Measurements from ENCODE around the gene MOB3B.

Gene MOB3B

DNA sequence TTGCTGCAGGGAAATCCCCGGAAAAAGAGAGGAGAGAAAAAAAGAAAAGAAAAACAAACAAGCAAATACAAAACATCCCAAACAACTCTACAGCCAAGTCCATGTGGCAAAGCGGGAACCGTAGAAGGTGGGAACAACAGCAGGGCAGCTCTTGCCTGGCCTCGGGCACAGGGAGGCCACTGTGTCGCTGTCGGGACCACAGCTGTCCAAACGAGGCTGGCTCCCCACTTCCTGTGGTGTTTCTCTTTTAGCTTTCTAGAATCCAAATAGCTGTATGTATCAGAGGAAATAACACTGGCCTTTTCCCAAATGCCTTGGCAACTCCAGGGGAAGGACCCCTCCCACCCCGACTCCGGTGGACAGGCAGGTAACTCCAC lies 191.1 kb downstream of the MOB3B start:
- no peak for DNase-seq (ENCODE audit: low read depth)

DNA sequence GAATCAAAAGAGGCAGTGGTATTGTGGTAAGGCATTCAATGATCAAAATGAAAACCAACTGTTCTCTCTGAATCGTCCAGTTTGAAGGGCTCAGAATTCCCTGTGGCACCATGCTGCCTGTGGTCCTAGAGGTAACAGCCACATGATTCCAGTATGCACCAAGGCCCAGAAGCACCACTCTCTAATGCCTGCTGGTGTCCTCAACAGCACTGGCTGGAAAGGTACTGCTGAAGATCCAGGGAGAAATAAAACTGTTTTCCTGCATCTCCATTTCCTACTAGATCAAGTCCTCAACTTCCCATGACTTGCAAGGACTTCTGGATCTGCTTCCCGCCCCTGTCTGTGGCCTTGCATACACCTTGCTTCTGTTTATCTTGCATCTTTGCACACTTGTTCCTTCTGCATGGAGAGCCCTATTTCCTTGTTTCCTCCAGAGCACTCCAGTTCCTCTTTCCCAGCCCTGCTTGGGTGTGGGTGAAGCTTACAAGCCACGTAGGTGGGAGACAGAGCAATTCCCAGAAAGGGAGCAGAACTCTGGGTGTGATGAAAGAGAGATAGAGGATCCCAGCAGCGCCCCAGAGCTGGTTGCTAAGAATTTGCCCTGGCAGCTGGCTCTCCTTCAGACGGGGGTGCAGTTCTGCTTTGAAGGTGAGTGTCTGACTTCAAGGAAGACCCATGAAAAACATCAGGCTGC lies 191.6 kb downstream of the MOB3B start:
- DNase-seq (ENCODE audit: low read depth) = no peak

DNA sequence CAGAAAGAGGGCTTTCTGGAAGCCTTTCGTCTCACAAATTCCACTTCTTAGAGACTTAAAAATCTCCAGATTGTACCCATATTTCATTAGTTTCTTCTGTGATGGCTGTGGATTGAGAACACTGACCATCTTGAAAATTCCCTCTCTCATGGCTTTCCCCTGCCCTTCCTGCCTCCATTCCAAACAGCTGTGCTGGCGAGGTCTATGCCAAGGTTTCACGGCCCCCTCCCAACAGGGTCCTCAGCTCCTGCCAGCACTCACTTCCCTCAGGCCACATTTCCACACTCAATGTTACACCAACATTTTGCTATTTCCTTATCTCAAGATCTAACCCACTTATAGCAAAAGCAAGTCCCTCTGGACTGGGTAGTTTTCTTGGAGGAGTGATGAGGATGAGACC lies 192.4 kb downstream of the MOB3B start:
- DNase-seq (ENCODE audit: low read depth) = no peak

DNA sequence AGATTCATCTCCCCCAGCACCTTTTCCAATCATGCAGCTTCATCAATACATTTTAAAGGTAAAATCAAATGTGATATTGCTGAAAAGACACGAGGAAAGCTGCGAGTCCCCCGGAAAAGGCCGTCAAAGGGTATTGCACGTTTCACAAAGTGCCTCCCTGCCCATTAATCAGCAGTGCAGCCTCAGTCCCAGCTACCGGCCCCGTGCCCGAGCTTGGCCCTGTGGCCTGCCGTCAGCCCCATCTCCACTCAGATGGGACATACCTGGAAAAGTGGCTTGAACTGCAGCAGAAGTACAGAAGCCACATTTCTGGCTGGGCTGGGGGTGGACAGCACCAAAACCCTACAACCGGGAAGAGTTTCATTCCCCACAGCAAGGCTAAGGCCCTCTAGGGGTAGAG lies 192.8 kb downstream of the MOB3B start:
- no peak for DNase-seq (ENCODE audit: low read depth)

DNA sequence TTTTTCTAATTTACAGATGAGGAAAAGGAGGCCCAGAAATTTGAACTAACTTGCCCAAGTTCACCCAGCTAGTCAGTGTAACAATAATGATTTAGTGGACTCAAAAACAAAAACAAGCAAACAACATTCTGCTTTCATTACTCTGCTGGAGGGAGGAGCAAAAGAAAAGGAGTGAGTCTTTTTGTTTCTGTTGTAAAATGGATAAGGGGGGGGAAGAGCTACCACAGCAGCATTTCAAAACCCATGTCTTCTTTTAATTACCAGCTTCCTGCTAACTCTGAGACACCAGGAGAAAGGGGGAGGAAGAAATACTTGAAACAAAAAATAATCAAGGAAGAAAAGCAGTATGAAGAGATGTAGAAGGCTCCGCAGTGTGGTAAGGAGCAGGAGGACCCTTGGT lies 193.5 kb downstream of the MOB3B start:
- no peak for DNase-seq (ENCODE audit: low read depth)

DNA sequence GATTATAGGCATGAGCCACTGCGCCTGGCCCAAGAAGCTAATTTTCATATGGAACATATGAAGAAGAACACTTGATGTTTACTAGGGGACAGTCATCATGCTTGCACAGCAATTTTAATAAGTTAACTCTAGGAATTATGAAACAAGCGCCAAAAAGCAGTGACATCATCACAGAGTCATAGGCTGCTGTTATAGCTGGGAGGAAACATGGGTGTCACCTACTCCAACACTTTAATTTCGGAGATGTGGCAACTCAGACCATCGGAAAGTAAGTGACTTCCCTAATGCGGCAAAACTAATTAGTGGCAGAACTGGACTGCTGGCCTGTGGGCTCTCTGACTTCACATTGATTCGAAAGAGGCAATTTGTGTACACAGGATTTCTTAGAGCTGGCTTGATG lies 194.5 kb downstream of the MOB3B start:
- DNase-seq (ENCODE audit: low read depth) = no peak

GRCh38 chr9:27333241-27334052 lies 196.2 kb downstream of the MOB3B start:
- peak; percentile 1 for DNase-seq (ENCODE audit: low read depth)

- no peak for DNase-seq (ENCODE audit: low read depth)
These were observed 198.2 kb downstream of the MOB3B start for GRCh38 chr9:27331393-27331792.

GRCh38 chr9:27329291-27329690 lies 200.3 kb downstream of the MOB3B start:
- DNase-seq (ENCODE audit: low read depth) = no peak

DNA sequence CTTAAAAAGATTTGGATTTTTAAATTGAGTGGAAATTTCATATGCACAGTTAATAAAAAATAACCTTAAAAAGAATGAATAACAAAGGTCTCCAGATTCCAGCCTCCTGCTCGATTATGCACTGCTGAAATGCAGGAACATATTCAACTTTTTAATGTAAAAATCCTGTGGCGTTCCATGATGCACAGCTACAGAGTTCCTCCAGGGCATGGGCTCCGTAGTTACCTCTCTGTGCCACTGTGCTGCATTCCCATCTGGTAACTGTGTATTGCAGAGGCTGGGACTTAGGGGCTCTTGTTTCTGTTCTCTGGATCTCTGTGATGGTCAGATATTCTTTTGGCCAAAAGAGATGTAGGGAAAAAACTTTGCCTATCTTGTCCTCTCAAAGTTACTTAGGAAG lies 201.1 kb downstream of the MOB3B start:
- no peak for DNase-seq (ENCODE audit: low read depth)

GRCh38 chr9:27311184-27311583 lies 218.4 kb downstream of the MOB3B start:
- no peak for DNase-seq (ENCODE audit: low read depth)

- DNase-seq (ENCODE audit: low read depth) = no peak
These were observed 219.0 kb downstream of the MOB3B start for GRCh38 chr9:27310582-27310981.

GRCh38 chr9:27308691-27309390 lies 220.8 kb downstream of the MOB3B start:
- DNase-seq (ENCODE audit: low read depth) = no peak

DNA sequence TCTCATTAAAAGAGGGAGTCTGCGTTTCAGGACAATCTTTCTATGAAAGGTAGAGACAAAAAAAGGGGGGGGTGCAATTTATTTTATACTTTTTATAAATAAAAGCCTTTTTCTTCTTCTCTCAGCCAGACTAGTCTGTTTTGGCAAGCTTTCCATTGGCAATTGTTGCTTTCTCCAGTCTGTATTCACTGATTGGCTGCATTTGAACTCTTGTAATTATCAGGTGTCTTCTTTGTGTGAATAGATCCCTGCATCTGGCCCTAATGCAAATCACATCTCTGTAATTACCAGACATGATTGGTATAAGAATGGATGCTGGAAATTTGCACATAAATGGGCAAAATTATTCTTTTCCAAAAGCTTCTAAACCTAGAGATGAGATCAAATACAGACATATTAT lies 225.1 kb downstream of the MOB3B start:
- no peak for DNase-seq (ENCODE audit: low read depth)

GRCh38 chr9:27303219-27303618 lies 226.4 kb downstream of the MOB3B start:
- DNase-seq (ENCODE audit: low read depth) = no peak

- DNase-seq (ENCODE audit: low read depth) = no peak
These were observed 232.6 kb downstream of the MOB3B start, which contains the start of gene EQTN for GRCh38 chr9:27297050-27297449. EQTN (minus strand) TSS chr9:27297150; CDS start chr9:27297055, 95 bp downstream.

DNA sequence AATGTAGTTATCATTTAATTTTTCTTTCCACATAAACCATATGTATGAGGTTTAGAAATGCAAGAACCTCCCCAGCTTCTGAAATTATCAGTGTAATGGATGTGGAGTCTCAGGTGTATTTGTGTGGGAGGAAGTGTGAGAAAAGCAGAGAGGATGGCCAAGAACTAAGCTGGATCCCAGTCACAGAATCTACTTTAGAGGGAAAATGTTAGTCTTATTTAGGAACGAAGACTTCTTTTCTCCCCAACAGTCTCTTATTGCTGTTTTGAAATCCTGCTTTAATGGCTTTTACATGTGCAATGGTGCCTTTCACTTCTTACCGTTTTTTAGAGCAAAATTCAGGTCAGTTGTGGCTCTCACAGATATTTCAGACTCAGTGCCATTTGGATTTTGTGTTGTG lies 235.6 kb downstream of the MOB3B start:
- no peak for DNase-seq (ENCODE audit: low read depth)

DNA sequence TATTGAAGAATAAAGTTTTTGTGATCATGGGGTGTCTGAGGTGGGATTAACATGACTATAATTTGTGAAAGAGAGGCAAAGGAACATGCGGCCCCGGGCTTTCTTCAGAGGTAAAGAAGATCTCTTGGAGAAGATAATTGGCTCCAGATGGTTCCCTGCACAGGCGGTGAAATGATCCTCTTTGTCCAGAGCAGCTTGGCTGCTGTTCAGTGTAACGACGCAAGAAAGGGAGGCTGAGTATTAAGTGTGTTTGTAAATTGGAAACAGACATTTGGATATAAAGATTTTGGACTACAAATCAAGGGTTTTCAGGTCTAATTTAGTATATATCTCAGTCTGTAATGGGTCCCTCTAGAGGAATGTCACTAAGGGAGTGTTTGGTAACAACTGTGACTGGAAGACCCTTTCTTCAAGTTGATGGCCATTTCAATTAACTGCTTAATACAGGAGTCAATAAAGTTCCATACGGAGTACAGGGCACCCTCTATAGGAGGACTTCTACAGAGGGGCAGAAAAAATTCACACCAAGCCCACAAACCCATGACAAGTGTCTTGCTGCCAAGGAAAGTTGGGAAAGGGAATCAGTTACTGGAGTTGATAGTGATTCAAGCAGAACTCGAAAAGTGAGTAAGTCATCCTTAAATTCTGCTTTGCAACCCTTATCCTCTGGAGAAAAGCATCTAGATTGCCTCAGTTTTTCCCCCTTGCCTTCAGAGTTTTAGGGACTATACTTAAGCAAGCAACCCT lies 236.8 kb downstream of the MOB3B start:
- no peak for DNase-seq (ENCODE audit: low read depth)

DNA sequence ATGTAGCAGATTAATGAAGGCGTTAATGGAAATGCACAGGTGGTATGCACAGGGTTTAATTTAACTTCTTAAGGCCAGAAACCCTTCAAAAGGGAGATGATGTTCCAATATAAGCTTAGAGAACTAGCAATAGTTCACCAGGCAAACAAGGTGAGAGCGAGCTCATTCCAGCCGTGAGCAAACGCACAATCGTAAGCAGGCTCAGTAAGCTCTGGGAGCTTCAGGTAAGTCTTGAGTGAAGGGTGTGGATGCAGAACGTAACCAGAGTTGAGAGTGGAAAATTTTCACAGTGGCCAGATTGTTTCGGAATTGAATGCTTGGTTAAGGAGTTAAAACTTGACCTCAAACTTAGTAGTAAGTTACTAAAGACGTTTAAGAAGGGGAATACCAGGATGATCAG lies 238.3 kb downstream of the MOB3B start:
- DNase-seq (ENCODE audit: low read depth) = no peak

GRCh38 chr9:27282269-27282668 lies 247.3 kb downstream of the MOB3B start:
- DNase-seq (ENCODE audit: low read depth) = no peak

DNA sequence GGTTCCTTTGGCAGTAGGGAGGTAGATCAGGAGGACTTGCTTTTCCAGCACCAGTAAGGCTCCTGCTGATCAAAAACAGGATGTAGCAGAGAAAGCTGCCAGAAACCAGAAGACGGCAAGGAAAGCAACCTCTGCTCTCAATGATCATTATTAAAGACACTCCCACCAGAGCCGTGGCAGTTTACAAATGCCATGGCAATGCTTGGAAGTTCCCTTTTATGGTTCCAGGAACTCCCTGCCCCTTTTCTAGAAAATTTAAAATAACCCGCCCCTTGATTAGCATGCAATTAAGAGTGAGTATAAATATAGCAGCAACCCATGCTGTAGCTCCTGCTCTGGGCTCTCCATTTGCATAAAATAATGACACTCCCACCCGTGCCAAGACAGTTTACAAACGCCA lies 248.8 kb downstream of the MOB3B start:
- DNase-seq (ENCODE audit: low read depth) = no peak

DNA sequence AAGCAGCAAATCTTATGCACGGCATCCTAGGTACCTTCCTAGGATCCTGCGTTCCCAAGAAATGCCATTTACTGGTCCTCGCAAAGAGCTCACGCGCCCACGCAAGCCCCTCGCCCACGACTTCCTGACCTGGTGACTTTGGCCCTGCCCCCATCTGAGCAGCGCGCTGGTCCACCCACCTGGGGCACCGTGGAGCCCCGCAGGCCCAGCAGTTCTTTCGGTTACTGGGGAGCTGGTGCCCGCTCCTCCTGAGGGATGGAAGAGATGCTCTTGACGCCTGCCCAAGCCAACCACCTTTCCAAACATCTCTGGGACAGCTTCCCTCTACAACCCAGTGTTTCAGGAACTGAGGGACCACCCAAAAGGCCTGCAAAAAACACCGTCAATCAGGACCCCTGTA lies 249.4 kb downstream of the MOB3B start:
- DNase-seq (ENCODE audit: low read depth) = no peak

All from stimulated activated CD8-positive, alpha-beta memory T cell treated with anti-CD3 and anti-CD28 coated beads, Interleukin-15, amount 100 ng/mL, for 1 hour (primary cell).